Measurements from ENCODE around the gene KCNQ2.

DNA sequence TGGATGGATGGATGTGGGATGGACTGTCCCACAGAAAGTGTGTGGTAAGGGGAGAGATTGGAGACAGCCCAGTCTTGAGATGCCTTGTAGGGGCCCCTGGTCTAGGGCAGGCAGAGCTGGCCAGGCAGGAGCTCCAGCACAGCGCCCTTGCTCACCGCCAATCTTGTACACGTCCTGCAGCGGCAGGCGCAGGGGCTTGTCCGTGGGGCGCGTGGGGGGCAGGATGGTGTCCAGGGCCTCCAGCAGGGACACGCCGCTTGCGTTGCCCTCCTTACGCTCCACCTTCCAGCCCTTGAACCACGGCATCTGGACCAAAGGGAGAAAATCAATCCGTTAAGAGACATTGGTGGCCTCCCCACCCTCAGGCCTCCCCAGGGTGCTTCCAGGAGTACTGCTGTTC, 20.5 kb upstream of the KCNQ2 start:
- TF ChIP-seq, protein P1, sequence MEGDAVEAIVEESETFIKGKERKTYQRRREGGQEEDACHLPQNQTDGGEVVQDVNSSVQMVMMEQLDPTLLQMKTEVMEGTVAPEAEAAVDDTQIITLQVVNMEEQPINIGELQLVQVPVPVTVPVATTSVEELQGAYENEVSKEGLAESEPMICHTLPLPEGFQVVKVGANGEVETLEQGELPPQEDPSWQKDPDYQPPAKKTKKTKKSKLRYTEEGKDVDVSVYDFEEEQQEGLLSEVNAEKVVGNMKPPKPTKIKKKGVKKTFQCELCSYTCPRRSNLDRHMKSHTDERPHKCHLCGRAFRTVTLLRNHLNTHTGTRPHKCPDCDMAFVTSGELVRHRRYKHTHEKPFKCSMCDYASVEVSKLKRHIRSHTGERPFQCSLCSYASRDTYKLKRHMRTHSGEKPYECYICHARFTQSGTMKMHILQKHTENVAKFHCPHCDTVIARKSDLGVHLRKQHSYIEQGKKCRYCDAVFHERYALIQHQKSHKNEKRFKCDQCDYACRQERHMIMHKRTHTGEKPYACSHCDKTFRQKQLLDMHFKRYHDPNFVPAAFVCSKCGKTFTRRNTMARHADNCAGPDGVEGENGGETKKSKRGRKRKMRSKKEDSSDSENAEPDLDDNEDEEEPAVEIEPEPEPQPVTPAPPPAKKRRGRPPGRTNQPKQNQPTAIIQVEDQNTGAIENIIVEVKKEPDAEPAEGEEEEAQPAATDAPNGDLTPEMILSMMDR (IDR thresholded peaks at IDR 0.05), result no peak
- no peak for TF ChIP-seq POLR2A (IDR thresholded peaks at IDR 0.05)

All from adrenal gland (tissue), 5 donors.